Mucosa of rectum (tissue), 2 donors: Measurements from ENCODE around the gene LRPPRC.
"Not testable (repeated sequence)": the region's sequence is repeated elsewhere in the genome, so short reads cannot be mapped to it uniquely, and the experiment has no call there.

ENCODE experiments used
- H3K27ac ChIP-seq, 2 donors: one replicate each; pipeline ENCODE4 v1.7.0; 2013; ENCODE audit warnings: inconsistent platforms in 2 of 2, low read depth in 2 of 2, low read length in 2 of 2
- H3K27me3 ChIP-seq, 2 donors: one replicate each; pipeline ENCODE4 v1.7.0; 2013; ENCODE audit warnings: low read length in 2 of 2; ENCODE audit not compliant: control insufficient read depth in 2 of 2, insufficient read depth in 2 of 2
- H3K36me3 ChIP-seq, 2 donors: one replicate each; pipeline ENCODE4 v1.7.0; 2013; ENCODE audit warnings: low read length in 2 of 2; ENCODE audit not compliant: control insufficient read depth in 2 of 2, insufficient read depth in 2 of 2
- H3K4me1 ChIP-seq, 2 donors: one replicate each; pipeline ENCODE4 v1.7.0; 2013; ENCODE audit warnings: low read length in 2 of 2, mild to moderate bottlenecking in 1 of 2; ENCODE audit not compliant: control insufficient read depth in 2 of 2, insufficient read depth in 2 of 2
- H3K4me3 ChIP-seq, 2 donors: one replicate each; pipeline ENCODE4 v1.7.0; 2013; ENCODE audit warnings: low read length in 2 of 2
- H3K9ac ChIP-seq, 2 donors: one replicate each; pipeline ENCODE4 v1.7.0; 2013; ENCODE audit warnings: low read length in 2 of 2, low read depth in 1 of 2, mild to moderate bottlenecking in 1 of 2
- H3K9me3 ChIP-seq, 2 donors: one replicate each; pipeline ENCODE4 v1.7.0; 2013; ENCODE audit warnings: low read length in 2 of 2; ENCODE audit not compliant: control insufficient read depth in 2 of 2
- donor health status: healthy.
- donor health status: Normal muscosa, but diverticular disease.

The LRPPRC gene

GRCh38 chr2:44013205-44013604, 17.4 kb upstream of the LRPPRC start:
- not testable (repeated sequence) for H3K9me3 ChIP-seq, H3K36me3 ChIP-seq, H3K9ac ChIP-seq, H3K27me3 ChIP-seq, H3K4me3 ChIP-seq, H3K4me1 ChIP-seq, H3K27ac ChIP-seq

DNA sequence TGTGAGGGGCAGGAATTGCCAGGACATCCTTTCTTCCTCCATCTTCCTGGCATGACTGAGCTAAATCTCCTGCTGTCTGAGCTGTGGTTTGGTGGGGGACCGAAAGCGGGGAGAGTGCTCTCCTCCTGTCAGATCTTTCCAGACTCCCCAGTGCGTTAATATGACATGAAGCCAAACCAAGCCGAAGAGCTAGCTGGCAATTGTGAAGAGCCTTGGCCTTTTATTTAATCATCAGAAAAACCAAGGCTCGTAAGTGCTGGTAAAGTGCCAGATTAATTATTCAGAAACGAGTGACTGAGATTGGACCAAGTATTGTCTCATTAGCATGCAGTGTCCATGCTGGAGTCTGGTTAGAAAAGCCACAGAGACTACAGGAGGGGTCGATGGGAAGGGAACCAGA, 14.5 kb upstream of the LRPPRC start:
- no peak overlapping the region for H3K9ac ChIP-seq
- no peaks in the 10 kb centered on the region for H3K4me1 ChIP-seq
- H3K9me3 ChIP-seq: no peaks in the 10 kb centered on the region
- H3K4me3 ChIP-seq: no peak overlapping the region
- no peaks in the 10 kb centered on the region for H3K27me3 ChIP-seq
- H3K27ac ChIP-seq: no peak overlapping the region
- H3K36me3 ChIP-seq: no peaks in the 10 kb centered on the region

GRCh38 chr2:44009136-44009735, 13.4 kb upstream of the LRPPRC start:
- Histone ChIP-seq H3K27ac (no peak overlapping the region), H3K9me3 (no peaks in the 10 kb centered on the region), H3K4me3 (no peak overlapping the region), H3K4me1 (peaks cover 0 to 2% of the 10 kb centered on the region in 2 donors), H3K27me3 (no peaks in the 10 kb centered on the region), H3K36me3 (no peaks in the 10 kb centered on the region), H3K9ac (no peak overlapping the region)

GRCh38 chr2:44005846-44006245, 10.1 kb upstream of the LRPPRC start:
- Histone ChIP-seq H3K4me1 (peaks cover 0 to 2% of the 10 kb centered on the region in 2 donors), H3K36me3 (no peaks in the 10 kb centered on the region), H3K27me3 (no peaks in the 10 kb centered on the region), H3K9me3 (no peaks in the 10 kb centered on the region), H3K9ac (no peak overlapping the region), H3K27ac (no peak overlapping the region), H3K4me3 (no peak overlapping the region)

GRCh38 chr2:44004735-44005602, 9.2 kb upstream of the LRPPRC start:
- Histone ChIP-seq H3K4me1 (peaks cover 0 to 2% of the 10 kb centered on the region in 2 donors), H3K36me3 (no peaks in the 10 kb centered on the region), H3K27ac (no peak overlapping the region), H3K9me3 (no peaks in the 10 kb centered on the region), H3K27me3 (no peaks in the 10 kb centered on the region), H3K4me3 (no peak overlapping the region), H3K9ac (no peak overlapping the region)

GRCh38 chr2:44001716-44002115, 5.9 kb upstream of the LRPPRC start:
- Histone ChIP-seq H3K27ac (no peak overlapping the region), H3K4me1 (peaks cover 0 to 2% of the 10 kb centered on the region in 2 donors), H3K9ac (no peak overlapping the region), H3K9me3 (no peaks in the 10 kb centered on the region), H3K27me3 (peaks cover 0 to 1% of the 10 kb centered on the region in 2 donors), H3K4me3 (no peak overlapping the region), H3K36me3 (no peaks in the 10 kb centered on the region)

DNA sequence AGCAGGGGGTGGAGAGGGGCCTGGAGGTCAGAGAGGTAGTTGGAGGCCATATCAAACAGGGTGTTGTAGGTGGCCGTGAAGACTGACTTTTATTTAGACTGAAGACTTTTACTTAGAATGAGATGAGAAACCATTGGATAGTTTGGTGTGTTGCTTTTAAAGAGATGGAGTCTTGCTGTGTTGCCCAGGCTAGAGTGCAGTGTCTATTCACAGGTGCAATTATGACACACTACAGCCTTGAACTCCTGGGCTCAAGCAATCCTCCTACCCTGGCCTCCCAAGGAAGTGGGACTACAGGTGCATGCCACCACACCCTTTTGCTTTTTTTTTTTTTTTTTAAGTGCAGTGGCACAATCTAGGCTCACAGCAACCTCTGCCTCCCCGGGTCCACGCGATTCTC, 2.5 kb upstream of the LRPPRC start:
- Histone ChIP-seq H3K9ac (no peak overlapping the region), H3K27ac (no peak overlapping the region)

DNA sequence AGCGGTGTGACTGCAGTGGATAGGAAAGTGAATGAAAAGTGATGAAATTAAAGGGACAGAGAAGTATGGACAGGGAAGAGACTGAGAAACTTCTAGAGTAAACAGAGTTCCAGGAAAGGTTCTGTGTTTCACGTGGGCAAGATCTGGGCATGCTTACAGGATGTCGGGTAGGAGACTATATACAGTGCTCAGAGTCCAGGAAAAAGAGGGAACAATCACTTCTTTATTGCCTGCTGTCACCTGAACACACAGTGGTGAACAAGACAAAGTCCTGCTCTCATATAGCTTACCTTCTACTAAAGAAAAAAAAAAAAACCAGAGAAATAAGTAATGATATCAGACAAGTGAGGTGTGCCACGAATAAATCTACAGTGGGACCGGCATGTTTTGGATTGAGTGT, 2.4 kb downstream of the LRPPRC start:
- H3K9ac ChIP-seq: no peak overlapping the region
- no peak overlapping the region for H3K27ac ChIP-seq
- H3K9me3 ChIP-seq: no peaks in the 10 kb centered on the region
- H3K27me3 ChIP-seq: no peaks in the 10 kb centered on the region
- no peak overlapping the region for H3K4me3 ChIP-seq
- peaks cover 14 to 18% of the 10 kb centered on the region in 2 donors for H3K36me3 ChIP-seq
- H3K4me1 ChIP-seq: peaks cover 0 to 12% of the 10 kb centered on the region in 2 donors

More for the DNA sequence above, 2.5 kb upstream of the LRPPRC start:
- Histone ChIP-seq H3K4me1 (peaks cover 0 to 12% of the 10 kb centered on the region in 2 donors), H3K4me3 (no peak overlapping the region), H3K27me3 (peaks cover 0 to 1% of the 10 kb centered on the region in 2 donors), H3K9me3 (no peaks in the 10 kb centered on the region), H3K36me3 (peaks cover 0 to 3% of the 10 kb centered on the region in 2 donors)

DNA sequence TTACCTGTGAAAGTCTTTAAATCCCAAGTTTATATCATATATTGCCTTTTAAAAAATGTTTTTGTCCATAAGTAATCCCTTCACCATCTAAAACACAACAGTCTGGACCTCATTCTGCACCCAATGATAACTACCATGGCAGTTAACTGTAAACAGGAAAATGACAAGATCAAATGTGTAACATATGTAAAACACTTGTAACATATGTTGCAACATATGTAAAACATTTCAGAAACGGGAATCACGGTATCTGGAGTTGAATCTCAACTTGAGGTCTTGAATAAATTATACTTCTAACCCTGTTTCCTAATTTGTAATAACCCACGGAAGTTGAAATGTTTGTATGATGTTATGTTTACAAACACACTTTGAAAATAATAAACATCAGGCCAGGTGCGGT, 6.2 kb downstream of the LRPPRC start:
- H3K4me3 ChIP-seq: no peak overlapping the region
- no peak overlapping the region for H3K27ac ChIP-seq
- H3K9me3 ChIP-seq: no peaks in the 10 kb centered on the region
- no peaks in the 10 kb centered on the region for H3K27me3 ChIP-seq
- no peak overlapping the region for H3K9ac ChIP-seq
- peaks cover 18 to 24% of the 10 kb centered on the region in 2 donors for H3K36me3 ChIP-seq
- peaks cover 0 to 8% of the 10 kb centered on the region in 2 donors for H3K4me1 ChIP-seq

DNA sequence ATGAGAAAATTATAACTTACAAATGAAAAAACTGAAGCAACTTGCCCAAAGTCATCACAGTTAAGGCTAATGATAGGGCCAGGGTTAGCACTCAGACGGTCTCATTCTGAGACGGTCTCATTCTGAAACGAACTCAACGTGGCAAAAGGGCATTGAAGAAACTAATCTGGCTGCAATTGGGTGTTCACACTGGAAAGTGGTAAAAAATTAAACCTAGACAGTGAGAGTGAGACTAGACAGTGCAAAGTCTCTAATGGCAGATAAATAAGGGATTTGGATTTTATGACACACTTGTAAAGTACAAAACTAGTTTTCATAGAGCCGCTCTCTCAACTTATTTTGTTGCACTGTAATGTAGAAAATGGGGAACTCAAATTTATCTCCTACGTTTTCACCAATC, 9.2 kb downstream of the LRPPRC start:
- H3K27ac ChIP-seq: no peak overlapping the region
- H3K4me3 ChIP-seq: no peak overlapping the region
- H3K9ac ChIP-seq: no peak overlapping the region

More for the DNA sequence above, 9.2 kb downstream of the LRPPRC start:
- Histone ChIP-seq H3K9me3 (no peaks in the 10 kb centered on the region), H3K27me3 (no peaks in the 10 kb centered on the region), H3K4me1 (no peaks in the 10 kb centered on the region), H3K36me3 (peaks cover 7 to 9% of the 10 kb centered on the region in 2 donors)
